IMR-90 (cell line): ENCODE results near the gene PCGF3.

ENCODE experiments used
- CEBPB ChIP-seq: IDR thresholded peaks from 2 replicates; pipeline ENCODE4 v1.6.1; 2012; ENCODE audit warnings: low read depth, low read length, improper control_type of control experiment
- CTCF ChIP-seq: conservative IDR thresholded peaks from 2 replicates; pipeline ENCODE4 v1.5.1; 2012; ENCODE audit warnings: mild to moderate bottlenecking, low read depth, low read length, improper control_type of control experiment
- MAFK ChIP-seq: IDR thresholded peaks from 2 replicates; pipeline ENCODE4 v1.6.1; 2012; ENCODE audit warnings: low read depth, low read length, improper control_type of control experiment
- MXI1 ChIP-seq: IDR thresholded peaks from 2 replicates; pipeline ENCODE4 v1.6.1; 2012; ENCODE audit warnings: low read depth, mild to moderate bottlenecking, low read length, moderate library complexity, borderline replicate concordance
- POLR2A ChIP-seq: IDR thresholded peaks from 2 replicates; pipeline ENCODE4 v1.6.1; 2012; ENCODE audit warnings: mild to moderate bottlenecking, low read depth, low read length
- TF ChIP-seq, protein P1 (sequence below): fragments of 150-350 bp; IDR thresholded peaks from 2 replicates; pipeline ENCODE4 v1.6.1; 2017; ENCODE audit warnings: mild to moderate bottlenecking, antibody characterized with exemption, low read length, low read depth

- TF ChIP-seq CTCF (no peak), POLR2A (no peak), CEBPB (no peak), MXI1 (no peak), MAFK (no peak)
- TF ChIP-seq, protein P1, sequence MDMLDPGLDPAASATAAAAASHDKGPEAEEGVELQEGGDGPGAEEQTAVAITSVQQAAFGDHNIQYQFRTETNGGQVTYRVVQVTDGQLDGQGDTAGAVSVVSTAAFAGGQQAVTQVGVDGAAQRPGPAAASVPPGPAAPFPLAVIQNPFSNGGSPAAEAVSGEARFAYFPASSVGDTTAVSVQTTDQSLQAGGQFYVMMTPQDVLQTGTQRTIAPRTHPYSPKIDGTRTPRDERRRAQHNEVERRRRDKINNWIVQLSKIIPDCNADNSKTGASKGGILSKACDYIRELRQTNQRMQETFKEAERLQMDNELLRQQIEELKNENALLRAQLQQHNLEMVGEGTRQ: no peak
Observed at GRCh38 chr4:766152-766515, 60.5 kb downstream of the PCGF3 start.
